Ovary (tissue), 3 donors: Measurements from ENCODE around the gene TGFB1.

Source experiments
- EP300 ChIP-seq: sonication (generic); formaldehyde crosslinking; IDR thresholded peaks from one replicate; pipeline ENCODE4 v1.6.1; 2017; ENCODE audit warnings: antibody characterized with exemption
- POLR2A ChIP-seq: fragments of 450-650 bp; IDR thresholded peaks from one replicate; pipeline ENCODE4 v1.6.1; 2017; ENCODE audit warnings: antibody characterized with exemption, mild to moderate bottlenecking, moderate library complexity
- TF ChIP-seq, protein P1 (sequence below), 3 donors: fragments of 450-650 bp in 2 of 3; fragments of 200-600 bp in 1 of 3; IDR thresholded peaks; one replicate each; pipeline versions ENCODE4 v1.5.1 to v1.8.0; 2016 to 2022; ENCODE audit warnings: antibody characterized with exemption in 3 of 3, mild to moderate bottlenecking in 1 of 3
- donor health status: DM: no; HTN: no; CAD: no.

DNA sequence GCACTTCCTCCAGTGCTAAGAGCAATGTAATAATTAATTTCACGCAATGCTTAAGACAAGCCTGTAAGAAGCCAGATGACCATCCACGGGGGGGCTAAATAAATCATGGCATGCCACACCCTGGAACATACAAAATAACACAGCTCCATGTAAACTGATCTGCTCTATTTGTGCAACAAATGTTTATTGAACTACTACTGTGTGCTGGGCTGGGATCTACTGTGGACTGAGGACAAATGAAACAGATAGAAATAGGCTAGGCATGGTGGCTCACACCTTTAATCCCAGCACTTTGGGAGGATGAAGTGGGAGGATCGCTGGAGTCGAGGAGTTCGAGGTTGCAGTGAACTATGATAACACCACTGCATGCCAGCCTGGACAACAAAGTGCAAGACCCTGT lies 21.3 kb downstream of the TGFB1 start:
- TF ChIP-seq, protein P1, sequence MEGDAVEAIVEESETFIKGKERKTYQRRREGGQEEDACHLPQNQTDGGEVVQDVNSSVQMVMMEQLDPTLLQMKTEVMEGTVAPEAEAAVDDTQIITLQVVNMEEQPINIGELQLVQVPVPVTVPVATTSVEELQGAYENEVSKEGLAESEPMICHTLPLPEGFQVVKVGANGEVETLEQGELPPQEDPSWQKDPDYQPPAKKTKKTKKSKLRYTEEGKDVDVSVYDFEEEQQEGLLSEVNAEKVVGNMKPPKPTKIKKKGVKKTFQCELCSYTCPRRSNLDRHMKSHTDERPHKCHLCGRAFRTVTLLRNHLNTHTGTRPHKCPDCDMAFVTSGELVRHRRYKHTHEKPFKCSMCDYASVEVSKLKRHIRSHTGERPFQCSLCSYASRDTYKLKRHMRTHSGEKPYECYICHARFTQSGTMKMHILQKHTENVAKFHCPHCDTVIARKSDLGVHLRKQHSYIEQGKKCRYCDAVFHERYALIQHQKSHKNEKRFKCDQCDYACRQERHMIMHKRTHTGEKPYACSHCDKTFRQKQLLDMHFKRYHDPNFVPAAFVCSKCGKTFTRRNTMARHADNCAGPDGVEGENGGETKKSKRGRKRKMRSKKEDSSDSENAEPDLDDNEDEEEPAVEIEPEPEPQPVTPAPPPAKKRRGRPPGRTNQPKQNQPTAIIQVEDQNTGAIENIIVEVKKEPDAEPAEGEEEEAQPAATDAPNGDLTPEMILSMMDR (IDR thresholded peaks at IDR 0.05): no peak
- TF ChIP-seq POLR2A: no peak
- no peak for TF ChIP-seq EP300
